ENCODE measurements around the gene COMP.
A peak's percentile ranks its signal among the peaks of the same experiment; 100 is the strongest.
"Not testable (repeated sequence)": the region's sequence is repeated elsewhere in the genome, so short reads cannot be mapped to it uniquely, and the experiment has no call there.

COMP gene

DNA sequence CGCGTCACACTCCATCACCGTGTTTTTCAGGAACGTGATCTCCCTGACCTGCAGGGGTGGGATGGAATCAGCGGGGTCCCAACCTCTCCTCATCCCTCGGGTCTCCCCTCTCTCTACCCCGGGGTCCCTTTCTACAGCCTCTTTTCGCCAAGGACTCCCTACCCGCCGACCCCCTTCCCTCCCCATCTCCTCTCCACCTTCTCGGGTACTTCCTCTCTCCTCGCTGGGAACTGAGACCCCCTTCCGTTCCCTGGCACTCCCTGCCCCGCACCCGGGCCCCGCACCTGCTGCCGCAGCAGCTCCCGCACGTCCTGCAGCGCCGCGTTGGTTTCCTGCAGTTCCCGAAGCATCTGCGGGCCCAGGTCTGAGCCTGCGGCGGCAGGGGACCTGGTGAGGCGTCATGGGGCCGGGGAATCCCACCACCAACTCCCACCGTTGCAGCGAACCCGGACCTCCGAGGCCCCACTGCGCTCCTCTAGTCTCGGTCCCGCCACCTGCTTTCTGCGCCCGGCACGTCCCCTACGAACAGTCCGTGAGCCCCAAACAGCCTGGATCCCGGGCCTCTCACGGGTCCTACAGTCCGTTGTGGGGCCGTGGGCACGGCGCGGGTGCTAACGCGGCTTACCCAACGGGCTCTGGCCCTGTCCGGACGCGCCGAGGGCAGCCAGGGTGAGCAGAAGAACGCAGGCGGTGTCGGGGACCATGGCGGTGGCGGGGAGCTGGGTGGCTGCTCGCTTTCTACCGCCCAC lies at the start of gene COMP:
TSS of gene COMP (minus strand) at position 740 of the 749 bp plus-strand sequence. CDS start at position 704, 36 bp downstream.
- no peak for DNase-seq (ENCODE audit: low read depth in 2 of 3, low spot score in 2 of 3)

- no peak for DNase-seq (ENCODE audit: low read depth in 2 of 3, low spot score in 2 of 3)
These were observed 49.5 kb upstream of the COMP start for GRCh38 chr19:18840288-18841267.

GRCh38 chr19:18839465-18840287 lies 48.6 kb upstream of the COMP start:
- DNase-seq (ENCODE audit: low read depth in 2 of 3, low spot score in 2 of 3) = no peak

DNA sequence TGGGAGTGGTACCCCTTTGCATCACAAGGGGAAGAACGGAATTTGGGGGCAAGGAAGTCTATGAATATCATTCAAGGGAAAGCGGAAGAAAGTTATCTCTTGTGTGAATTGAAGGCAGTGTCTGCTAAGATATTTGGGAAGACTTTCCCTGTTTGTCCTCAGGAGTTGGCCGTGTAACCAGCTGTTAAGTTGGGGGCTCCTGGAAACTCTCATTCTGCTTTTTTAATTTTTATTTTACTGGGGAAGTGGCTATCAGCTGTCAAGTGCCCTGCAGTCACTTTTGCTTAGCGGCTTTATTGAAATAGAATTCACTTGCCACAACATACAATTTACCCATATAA lies 43.5 kb upstream of the COMP start:
- DNase-seq (ENCODE audit: low read depth in 2 of 3, low spot score in 2 of 3) = no peak

GRCh38 chr19:18833849-18834643 lies 42.9 kb upstream of the COMP start:
- DNase-seq (ENCODE audit: low read depth in 2 of 3, low spot score in 2 of 3) = no peak

DNA sequence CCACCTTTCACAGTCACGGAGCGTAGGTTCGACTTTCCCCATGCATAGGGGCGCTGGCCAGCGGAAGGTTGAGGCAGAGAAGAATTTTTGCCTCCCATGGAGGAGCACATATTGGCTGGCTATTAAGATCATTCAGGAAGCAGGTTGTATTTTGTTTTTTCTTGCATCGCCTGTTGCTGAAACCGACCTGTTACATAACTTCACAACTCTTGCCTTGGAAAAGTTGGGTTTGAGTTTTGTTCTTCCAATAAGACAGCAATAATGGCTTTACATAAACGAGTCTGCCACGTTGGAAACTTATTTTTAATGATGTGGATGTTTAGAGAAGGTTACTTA lies 42.0 kb upstream of the COMP start:
- DNase-seq (ENCODE audit: low read depth in 2 of 3, low spot score in 2 of 3) = no peak

- DNase-seq (ENCODE audit: low read depth in 2 of 3, low spot score in 2 of 3) = peak in 1 of 3 experiments; percentile 25
These were observed 41.4 kb upstream of the COMP start for GRCh38 chr19:18832306-18833140.

- peak; percentile 88 to 94 (median 90) for DNase-seq (ENCODE audit: low read depth in 2 of 3, low spot score in 2 of 3)
These were observed 40.6 kb upstream of the COMP start, which contains the start of gene UPF1 for GRCh38 chr19:18831524-18832305. TSS of gene UPF1 (plus strand) at chr19:18831959. CDS start at chr19:18832210, 251 bp downstream.

GRCh38 chr19:18830488-18830887 lies 39.4 kb upstream of the COMP start:
- no peak for DNase-seq (ENCODE audit: low read depth in 2 of 3, low spot score in 2 of 3)

- no peak for DNase-seq (ENCODE audit: low read depth in 2 of 3, low spot score in 2 of 3)
These were observed 37.7 kb upstream of the COMP start for GRCh38 chr19:18828786-18829185.

GRCh38 chr19:18817574-18817973 lies 26.5 kb upstream of the COMP start:
- no peak for DNase-seq (ENCODE audit: low read depth in 2 of 3, low spot score in 2 of 3)

- not testable (repeated sequence) for DNase-seq (ENCODE audit: low read depth in 2 of 3, low spot score in 2 of 3)
These were observed 25.5 kb upstream of the COMP start for GRCh38 chr19:18816645-18817044.

DNA sequence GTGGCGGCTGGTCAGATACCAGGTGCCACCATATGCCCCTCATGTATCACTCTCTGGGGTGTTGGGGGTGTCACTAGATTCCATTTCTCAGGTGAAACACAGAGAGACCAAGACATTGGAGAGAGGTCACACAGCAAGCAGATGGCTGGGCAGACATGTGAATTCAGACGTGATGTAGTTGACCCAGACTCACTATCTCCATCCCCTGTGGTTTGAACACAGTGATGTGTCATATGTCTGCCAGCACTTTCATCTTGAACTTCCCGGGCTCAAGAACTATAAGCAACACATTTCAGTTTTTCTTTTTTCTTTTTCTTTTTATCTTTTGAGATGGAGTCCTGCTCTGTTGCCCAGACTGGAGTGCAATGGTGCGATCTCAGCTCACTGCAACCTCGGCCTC lies 24.6 kb upstream of the COMP start:
- DNase-seq (ENCODE audit: low read depth in 2 of 3, low spot score in 2 of 3) = no peak

GRCh38 chr19:18814063-18814462 lies 23.0 kb upstream of the COMP start:
- no peak for DNase-seq (ENCODE audit: low read depth in 2 of 3, low spot score in 2 of 3)

GRCh38 chr19:18811638-18812037 lies 20.5 kb upstream of the COMP start:
- DNase-seq (ENCODE audit: low read depth in 2 of 3, low spot score in 2 of 3) = not testable (repeated sequence)

DNA sequence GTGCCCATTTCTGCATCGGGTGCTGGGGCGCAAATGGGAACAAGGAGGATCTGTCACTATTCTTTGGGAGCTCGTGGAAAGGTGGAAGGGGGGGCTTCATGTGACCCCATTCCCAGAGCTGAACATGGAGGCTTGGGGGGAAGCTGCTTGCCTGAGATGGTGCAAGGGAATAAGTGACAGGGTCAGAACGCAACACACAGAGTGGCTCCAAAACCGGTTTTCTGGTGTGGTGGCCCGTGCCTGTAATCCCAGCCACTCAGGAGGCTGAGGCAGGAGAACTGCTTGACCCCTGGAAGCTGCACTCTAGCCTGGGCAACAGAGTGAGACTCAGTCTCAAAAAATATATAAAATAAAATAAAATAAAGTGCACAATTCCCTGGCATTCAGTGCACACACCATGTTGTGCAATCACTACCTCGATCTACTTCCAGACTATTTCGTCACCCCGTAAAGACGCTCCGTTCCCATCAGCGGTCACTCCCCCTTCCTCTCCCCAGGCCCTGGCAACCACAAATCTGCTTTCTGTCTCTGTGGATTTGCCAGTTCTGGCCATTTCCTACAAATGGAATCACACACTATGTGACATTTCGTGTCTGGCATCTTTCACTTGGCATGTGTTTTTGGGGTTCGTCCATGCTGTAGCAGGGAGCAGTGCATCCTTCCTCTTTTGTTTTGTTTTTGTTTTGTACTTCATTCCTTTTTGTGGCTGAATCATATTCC lies 18.2 kb upstream of the COMP start:
- no peak for DNase-seq (ENCODE audit: low read depth in 2 of 3, low spot score in 2 of 3)

- DNase-seq (ENCODE audit: low read depth in 2 of 3, low spot score in 2 of 3) = no peak
These were observed 16.8 kb upstream of the COMP start for GRCh38 chr19:18807861-18808331.

DNA sequence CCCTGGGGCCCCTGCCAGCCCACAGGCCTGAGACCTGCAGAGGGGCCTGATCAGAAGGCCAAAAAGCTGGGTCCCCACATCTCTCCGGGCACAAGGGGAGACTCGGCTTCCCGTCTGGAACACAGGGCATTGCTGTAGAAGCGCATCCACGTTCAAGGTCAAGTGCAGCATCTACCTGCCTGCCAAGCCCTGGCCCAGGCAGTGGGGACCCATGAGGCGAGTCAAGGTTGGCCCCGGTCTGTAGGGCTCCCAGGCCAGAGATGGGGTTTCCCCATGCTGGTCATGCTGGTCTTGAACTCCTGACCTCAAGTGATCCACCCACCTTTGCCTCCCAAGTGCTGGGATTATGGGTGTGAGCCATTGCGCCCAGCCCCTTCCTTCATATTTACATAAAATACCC lies 13.5 kb upstream of the COMP start:
- no peak for DNase-seq (ENCODE audit: low read depth in 2 of 3, low spot score in 2 of 3)
